GM11168 (cell line): ENCODE measurements around the gene CD300LG.
"Not testable (repeated sequence)": the region's sequence is repeated elsewhere in the genome, so short reads cannot be mapped to it uniquely, and the experiment has no call there.

Experiments used
- in situ Hi-C: fragments of 300-500 bp; cut with MboI; formaldehyde crosslinking; loops from one replicate; pipeline ENCODE4 v1.12.0; 2022; ENCODE audit warnings: low sequenced_read_pairs; ENCODE audit not compliant: unreplicated experiment

Gene CD300LG

GRCh38 chr17:43823350-43824084 lies 23.5 kb upstream of the CD300LG start:
- in situ Hi-C loops: no loop called here

- in situ Hi-C loops: no loop called here
Observed at GRCh38 chr17:43825567-43825966, 21.4 kb upstream of the CD300LG start.

DNA sequence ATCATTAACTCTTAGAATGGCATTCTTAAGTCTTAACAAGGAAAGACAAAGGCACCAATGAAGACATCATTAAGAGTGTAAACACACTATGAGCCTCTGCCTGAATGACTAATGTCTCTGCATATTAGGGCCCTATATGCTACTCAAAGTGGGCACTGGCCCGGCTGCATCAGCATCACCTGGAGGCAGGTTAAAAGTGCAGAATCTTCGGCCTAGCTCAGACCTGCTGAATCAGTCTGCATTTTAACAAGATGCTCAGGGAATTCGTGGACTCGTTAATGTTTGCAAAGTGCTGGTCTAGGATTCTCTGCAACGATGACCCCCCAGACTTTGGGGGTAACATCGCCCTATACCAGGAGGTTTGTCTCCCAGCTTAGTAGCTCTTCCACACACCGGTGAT lies 20.8 kb upstream of the CD300LG start:
- in situ Hi-C loops: no loop called here

GRCh38 chr17:43827596-43827995 lies 19.4 kb upstream of the CD300LG start:
- in situ Hi-C loops: no loop called here

DNA sequence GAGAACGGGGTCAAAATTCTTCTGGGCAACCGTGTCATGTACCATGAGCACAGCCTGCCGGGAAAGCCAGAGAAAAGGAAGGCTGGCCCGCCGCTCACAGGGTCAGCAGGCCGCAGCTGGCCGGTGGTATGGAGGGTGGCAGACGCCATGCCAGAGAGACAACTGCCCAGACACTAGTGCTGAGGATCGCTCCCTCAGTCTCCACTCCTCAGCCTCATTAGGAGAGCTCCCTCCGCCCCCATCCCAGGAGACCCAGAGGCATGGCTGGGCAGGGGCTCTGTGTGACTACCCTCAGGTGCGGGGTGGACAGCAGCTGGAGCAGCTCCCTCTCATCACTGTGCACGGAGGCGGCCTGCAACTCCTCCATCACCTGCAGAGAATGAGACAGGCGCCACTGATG lies 17.2 kb upstream of the CD300LG start:
- in situ Hi-C loops: no loop called here

DNA sequence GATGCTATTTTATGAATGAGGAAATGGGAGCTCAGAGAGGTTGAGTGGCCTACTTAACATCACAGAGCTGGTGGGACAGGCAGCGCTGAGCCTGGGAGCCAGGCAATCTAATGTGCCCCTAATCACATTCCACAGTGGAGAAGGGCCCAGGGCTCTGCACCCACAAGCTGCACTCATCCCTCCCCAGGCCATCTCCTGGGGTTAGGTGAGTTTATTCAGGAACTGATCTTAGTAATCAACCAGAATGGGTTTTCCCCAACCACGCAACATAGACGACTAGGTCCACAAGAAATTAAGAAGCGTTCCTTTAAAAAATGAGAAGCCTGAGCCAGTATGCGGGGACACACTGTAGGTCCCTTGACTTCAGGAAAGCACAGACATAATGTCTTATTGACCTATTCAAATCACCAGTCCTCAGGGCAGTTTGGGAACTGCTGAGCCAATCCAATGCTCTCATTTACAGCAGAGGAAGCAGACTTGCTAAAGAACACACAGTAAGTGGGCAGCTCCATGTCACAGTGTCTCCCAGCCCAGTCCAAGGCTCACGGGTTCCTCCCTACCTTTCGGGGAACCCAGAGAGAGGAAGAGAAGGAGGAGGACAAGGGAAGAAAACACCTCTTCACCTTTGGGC lies 16.4 kb upstream of the CD300LG start:
- in situ Hi-C loops: no loop called here

DNA sequence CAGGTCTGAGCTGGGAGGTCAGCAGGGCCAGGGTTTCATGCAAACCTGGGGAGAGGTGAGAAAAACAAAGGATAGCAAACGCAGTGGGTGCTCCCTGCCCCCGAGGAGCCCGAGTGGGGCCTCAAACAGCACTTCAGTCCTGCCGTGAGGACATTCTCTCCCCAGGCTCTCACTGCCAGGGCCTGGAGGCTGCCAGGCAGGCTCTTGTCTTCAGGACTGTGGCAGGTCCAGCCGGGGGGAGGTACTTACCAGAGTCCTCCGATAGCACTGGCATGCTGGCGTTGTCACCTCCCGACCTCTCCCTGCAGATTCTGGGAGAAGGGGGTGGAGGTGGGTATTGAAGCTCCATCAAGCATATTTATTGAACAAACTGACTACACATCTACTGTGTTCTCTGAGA lies 15.3 kb upstream of the CD300LG start:
- in situ Hi-C loops: no loop called here

GRCh38 chr17:43832168-43832975 lies 14.6 kb upstream of the CD300LG start:
- in situ Hi-C loops: no loop called here

DNA sequence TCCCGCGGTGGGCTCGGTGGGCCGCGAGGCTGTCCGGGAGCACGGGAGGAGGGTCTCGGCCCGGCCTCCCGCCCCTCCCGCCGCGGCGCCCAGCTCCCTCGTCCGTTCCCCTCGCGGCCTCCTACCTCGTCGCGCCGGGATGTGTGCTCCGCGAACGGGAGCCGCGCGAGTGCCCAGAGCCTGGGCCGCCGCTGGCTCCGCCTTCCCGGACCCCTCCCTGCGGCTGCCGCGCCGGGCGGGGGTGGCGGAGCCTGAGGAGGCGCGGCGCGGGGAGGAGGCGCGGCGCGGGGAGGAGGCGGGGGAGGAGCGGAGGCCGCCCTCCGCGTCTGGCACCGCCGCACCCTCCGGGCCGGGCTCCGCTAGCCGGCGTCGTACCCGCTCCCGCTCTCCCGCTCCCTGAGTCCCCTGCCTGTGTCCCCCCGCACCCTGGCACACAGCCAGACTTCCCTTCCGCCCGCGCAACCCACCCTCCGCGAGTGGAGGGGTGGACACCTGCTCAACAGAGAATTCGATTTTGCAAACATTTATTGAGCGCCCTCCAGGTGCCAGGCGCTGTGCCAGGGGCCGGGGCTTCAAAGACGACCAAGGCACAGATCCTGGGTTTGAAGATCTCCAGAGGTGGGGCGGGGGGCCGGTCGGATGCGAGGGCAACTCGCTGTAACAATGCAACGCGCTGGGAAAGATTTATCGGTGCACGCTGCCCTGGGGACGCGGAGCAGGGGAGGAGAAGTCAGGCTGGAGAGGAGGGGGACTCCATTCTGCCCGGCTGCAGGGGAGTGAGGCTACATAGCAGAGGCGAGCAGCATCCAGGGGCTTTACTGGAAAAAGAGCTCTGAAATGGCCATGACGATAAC lies 13.8 kb upstream of the CD300LG start, which contains the start of gene MPP3:
TSS of gene MPP3 (minus strand) at position 171 of the 854 bp plus-strand sequence. CDS start 1,240 bp downstream, outside the sequence.
- in situ Hi-C loops: no loop called here

DNA sequence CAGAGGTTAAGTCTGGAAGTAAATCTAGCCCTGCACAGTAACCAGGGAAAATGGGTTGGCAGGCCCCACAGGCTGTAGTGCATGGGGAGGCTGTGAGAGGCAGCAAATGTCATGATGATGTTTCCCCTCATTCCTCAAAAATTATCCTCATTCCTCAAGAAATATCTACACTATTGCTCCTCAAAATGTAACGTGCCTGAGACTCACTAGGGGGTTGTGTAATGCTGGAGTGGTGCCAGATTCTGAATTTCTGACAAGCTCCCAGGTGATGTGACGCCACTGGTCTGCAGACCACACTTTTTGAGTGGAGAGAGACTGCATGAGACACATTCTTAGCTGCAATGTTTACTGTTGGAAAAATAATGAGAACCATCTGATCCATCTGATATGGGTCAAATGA lies 12.9 kb upstream of the CD300LG start:
- in situ Hi-C loops: no loop called here

GRCh38 chr17:43839670-43840108 lies 7.3 kb upstream of the CD300LG start:
- in situ Hi-C loops: no loop called here

- in situ Hi-C loops: no loop called here
Observed at GRCh38 chr17:43840814-43841213, 6.2 kb upstream of the CD300LG start.

GRCh38 chr17:43841282-43841681 lies 5.7 kb upstream of the CD300LG start:
- in situ Hi-C loops: no loop called here

GRCh38 chr17:43842091-43842974 lies 4.6 kb upstream of the CD300LG start:
- in situ Hi-C loops: not testable (repeated sequence)

DNA sequence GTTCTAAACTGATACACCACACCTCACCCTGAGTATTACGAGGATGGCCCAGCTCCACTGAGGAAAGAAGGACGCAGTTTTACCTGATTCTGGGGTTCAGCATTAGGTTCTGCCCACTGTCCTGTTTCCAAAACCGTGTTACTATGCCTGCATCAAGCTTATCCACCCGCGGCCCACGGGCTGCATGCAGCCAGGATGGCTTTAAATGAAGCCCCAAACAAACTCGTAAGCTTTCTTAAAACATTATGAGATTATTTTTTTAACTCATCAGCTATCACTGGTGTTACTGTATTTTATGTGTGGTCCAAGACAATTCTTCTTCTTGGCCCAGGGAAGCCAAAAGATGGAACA lies 4.0 kb upstream of the CD300LG start:
- in situ Hi-C loops: no loop called here

DNA sequence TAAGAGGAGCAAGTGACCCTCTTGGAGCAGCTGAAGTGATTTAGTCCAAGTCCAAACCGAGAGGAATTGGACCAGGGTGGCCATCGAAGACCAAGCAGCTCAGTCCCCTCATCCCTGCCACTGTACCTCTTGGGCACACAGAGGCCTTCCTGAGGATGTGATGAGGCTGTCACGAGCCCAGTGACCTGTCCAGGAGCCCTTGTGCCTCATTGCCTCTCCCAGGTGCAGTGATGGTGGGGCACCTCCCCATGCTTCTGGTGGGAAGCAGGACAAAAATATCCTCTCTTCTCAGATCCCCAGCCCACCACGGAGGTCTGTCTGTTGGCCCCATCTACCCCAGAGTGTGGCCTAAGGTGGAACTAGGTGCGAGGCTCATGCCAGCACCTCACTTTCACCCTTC lies 2.7 kb upstream of the CD300LG start:
- in situ Hi-C loops: no loop called here

DNA sequence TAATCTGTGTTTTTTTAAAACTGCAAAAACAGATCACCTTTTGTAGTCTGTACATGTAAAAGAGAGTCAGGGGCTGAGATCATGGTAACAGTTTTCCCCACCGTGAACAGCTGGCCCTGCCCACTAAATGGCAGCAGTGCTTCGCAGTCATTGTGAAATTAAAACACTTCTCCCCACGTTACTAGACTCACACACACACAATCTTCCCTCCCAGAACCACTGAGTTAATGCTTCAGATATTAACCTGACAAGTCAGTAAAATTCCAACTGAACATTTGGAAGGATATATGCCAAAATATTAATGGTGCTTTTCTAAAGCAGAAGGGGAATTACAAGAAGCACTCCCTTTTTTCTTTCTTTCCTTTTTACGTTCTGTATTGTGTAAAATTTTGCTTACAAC lies 1.2 kb upstream of the CD300LG start:
- in situ Hi-C loops: no loop called here

DNA sequence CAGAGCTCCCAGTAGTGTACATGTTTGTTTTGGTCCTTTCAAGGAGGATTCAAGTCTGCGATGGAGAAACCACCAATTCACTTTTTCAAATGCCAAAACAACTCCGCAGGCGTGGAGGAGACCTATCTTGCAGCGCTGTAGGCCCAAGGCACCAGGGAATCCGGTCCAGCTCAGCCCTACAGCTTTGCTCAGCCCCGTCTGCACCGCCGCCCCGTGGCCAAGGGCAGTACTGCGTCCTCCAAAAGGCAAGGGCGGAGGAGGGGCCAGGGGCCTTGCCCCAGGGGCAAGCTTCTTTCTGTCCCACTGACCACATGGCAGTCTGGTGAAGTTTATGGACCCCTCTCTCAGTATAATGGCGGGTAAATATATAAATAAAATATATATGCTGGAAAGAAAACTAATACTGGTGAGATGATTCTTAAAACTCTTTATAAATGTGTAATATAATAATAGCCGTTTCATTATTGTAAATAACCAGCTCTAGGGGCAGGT lies 709 bp upstream of the CD300LG start:
- in situ Hi-C loops: no loop called here

DNA sequence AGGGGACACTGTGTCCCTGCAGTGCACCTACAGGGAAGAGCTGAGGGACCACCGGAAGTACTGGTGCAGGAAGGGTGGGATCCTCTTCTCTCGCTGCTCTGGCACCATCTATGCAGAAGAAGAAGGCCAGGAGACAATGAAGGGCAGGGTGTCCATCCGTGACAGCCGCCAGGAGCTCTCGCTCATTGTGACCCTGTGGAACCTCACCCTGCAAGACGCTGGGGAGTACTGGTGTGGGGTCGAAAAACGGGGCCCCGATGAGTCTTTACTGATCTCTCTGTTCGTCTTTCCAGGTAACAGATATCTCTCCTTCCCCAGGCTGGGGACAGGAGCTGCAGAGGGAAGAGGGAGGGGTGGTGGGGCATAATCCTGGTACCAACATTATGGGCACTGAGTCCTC lies 1.6 kb downstream of the CD300LG start:
- in situ Hi-C loops: no loop called here
